ENCODE measurements around the gene JMY. TPM values are rescaled to one million over a fixed set of nuclear protein-coding genes. Genes with fewer than 3 reads are reported as not detected.

JMY gene
- total RNA-seq, 2 donors from 2014 or later, result 15.4 to 22.8 TPM

DNA sequence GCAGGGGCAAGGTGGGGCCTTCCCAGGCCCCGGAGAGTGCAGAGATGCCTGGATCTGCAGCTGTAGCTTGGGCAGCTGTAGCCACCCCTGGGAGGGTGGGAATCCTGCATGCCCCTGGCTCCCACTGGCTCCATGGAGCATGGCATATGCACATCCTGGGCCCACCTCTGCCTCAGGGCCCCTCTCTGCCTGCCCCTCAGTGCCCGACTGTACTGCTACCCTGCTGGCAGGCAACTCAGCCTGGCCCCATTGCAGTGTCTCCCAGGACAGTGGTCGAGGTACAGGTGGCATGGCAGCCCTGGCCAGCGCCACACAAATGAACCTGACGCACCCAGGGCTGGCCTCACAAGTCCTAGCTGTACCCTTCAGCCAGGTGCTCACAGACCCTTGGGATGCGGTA is 23.9 kb downstream of the JMY start:
- DNase-seq (ENCODE audit: low spot score), result no peak
- Histone ChIP-seq H3K4me3 (no peak overlapping the region), H3K9me3 (no peaks in the 10 kb centered on the region), H3K36me3 (no peaks in the 10 kb centered on the region), H3K4me1 (ENCODE audit: control insufficient read depth in 1 of 2, low read depth in 2 of 2) (no peaks in the 10 kb centered on the region), H3K27me3 (replicated peaks; ENCODE audit: insufficient read depth) (no peaks in the 10 kb centered on the region), H3K27ac (no peak overlapping the region)
- ATAC-seq (ENCODE audit: insufficient number of reproducible peaks, low FRiP score, low read depth), result no peak
- no peak for TF ChIP-seq CTCF (IDR thresholded peaks at IDR 0.05)

GRCh38 chr5:79261897-79262296 is 26.0 kb downstream of the JMY start:
- no peak for TF ChIP-seq CTCF (IDR thresholded peaks at IDR 0.05)
- ATAC-seq (ENCODE audit: insufficient number of reproducible peaks, low FRiP score, low read depth), result no peak
- no peaks in the 10 kb centered on the region for H3K4me1 ChIP-seq (ENCODE audit: control insufficient read depth in 1 of 2, low read depth in 2 of 2)
- no peak overlapping the region for H3K27ac ChIP-seq
- no peaks in the 10 kb centered on the region for H3K9me3 ChIP-seq
- H3K36me3 ChIP-seq, result no peaks in the 10 kb centered on the region
- H3K4me3 ChIP-seq, result no peak overlapping the region
- DNase-seq (ENCODE audit: low spot score), result no peak
- H3K27me3 ChIP-seq (replicated peaks; ENCODE audit: insufficient read depth), result no peaks in the 10 kb centered on the region

GRCh38 chr5:79263290-79263689 is 27.4 kb downstream of the JMY start:
- H3K27ac ChIP-seq, result no peak overlapping the region
- no peak for ATAC-seq (ENCODE audit: insufficient number of reproducible peaks, low FRiP score, low read depth)

DNA sequence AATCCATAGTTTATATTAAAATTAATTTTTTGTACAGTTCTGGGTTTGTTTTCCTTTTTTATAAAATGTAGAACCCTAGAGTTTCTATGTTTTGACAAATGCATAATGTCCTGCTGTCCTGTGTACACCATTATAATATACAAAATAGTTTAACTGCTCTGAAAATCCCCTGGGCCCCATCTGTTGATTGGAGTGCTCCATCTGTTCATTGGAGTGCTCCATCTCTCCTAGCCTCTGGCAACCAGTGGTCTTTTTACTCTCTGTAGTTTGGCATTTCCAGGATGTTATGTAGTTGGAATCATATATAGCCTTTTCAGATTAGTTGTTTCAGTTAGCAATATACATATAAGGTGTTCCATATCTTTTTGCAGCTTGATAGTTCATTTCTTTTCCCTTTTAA is 31.2 kb downstream of the JMY start:
- TF ChIP-seq CTCF (IDR thresholded peaks at IDR 0.05), result no peak
- Histone ChIP-seq H3K27ac (no peak overlapping the region), H3K9me3 (no peaks in the 10 kb centered on the region), H3K36me3 (no peaks in the 10 kb centered on the region), H3K4me1 (ENCODE audit: control insufficient read depth in 1 of 2, low read depth in 2 of 2) (no peaks in the 10 kb centered on the region), H3K4me3 (no peak overlapping the region), H3K27me3 (replicated peaks; ENCODE audit: insufficient read depth) (no peaks in the 10 kb centered on the region)
- no peak for ATAC-seq (ENCODE audit: insufficient number of reproducible peaks, low FRiP score, low read depth)
- DNase-seq (ENCODE audit: low spot score), result no peak

More at GRCh38 chr5:79263290-79263689, 27.4 kb downstream of the JMY start:
- H3K36me3 ChIP-seq, result no peaks in the 10 kb centered on the region
- no peaks in the 10 kb centered on the region for H3K4me1 ChIP-seq (ENCODE audit: control insufficient read depth in 1 of 2, low read depth in 2 of 2)
- TF ChIP-seq CTCF (IDR thresholded peaks at IDR 0.05), result no peak
- H3K9me3 ChIP-seq, result no peaks in the 10 kb centered on the region
- no peaks in the 10 kb centered on the region for H3K27me3 ChIP-seq (replicated peaks; ENCODE audit: insufficient read depth)
- no peak overlapping the region for H3K4me3 ChIP-seq
- no peak for DNase-seq (ENCODE audit: low spot score)

- ATAC-seq (ENCODE audit: insufficient number of reproducible peaks, low FRiP score, low read depth) (no peak), DNase-seq (ENCODE audit: low spot score) (no peak)
- H3K9me3 ChIP-seq, result no peaks in the 10 kb centered on the region
- no peaks in the 10 kb centered on the region for H3K36me3 ChIP-seq
- no peak overlapping the region for H3K27ac ChIP-seq
- H3K4me3 ChIP-seq, result no peak overlapping the region
- H3K4me1 ChIP-seq (ENCODE audit: control insufficient read depth in 1 of 2, low read depth in 2 of 2), result no peaks in the 10 kb centered on the region
- no peak for TF ChIP-seq CTCF (IDR thresholded peaks at IDR 0.05)
- H3K27me3 ChIP-seq (replicated peaks; ENCODE audit: insufficient read depth), result no peaks in the 10 kb centered on the region
These were observed 33.8 kb downstream of the JMY start for GRCh38 chr5:79269733-79270166.

Data from thoracic aorta (tissue), 2 donors.